T-helper 1 cell treated with Interleukin-12 subunit alpha and Interleukin-12 subunit beta and Interleukin-4 antibody, amounts not matched to agents 30 μg/mL and 1 μg/mL, for 36 hours (primary cell): Measurements from ENCODE around the gene CIROP.

ENCODE experiments used
- H3K27ac Mint-ChIP-seq: one replicate; pipeline ENCODE4 v1.8.0; 2021; ENCODE audit warnings: mild to moderate bottlenecking, mixed read lengths
- H3K27me3 Mint-ChIP-seq: one replicate; pipeline ENCODE4 v1.8.0; 2021; ENCODE audit warnings: low read depth, mixed read lengths
- H3K36me3 Mint-ChIP-seq: one replicate; pipeline ENCODE4 v1.8.0; 2021; ENCODE audit warnings: low read depth, mixed read lengths
- H3K4me1 Mint-ChIP-seq: one replicate; pipeline ENCODE4 v1.8.0; 2021; ENCODE audit warnings: low read depth, mixed read lengths
- H3K4me3 Mint-ChIP-seq: one replicate; pipeline ENCODE4 v1.8.0; 2021; ENCODE audit warnings: mild to moderate bottlenecking, moderate library complexity, mixed read lengths
- H3K9me3 Mint-ChIP-seq: one replicate; pipeline ENCODE4 v1.8.0; 2021; ENCODE audit warnings: mixed read lengths

The CIROP gene

GRCh38 chr14:23077962-23078361 is 26.8 kb downstream of the CIROP start:
- Mint-ChIP-seq H3K36me3 (peaks cover 55% of the 10 kb centered on the region), H3K27me3 (no peaks in the 10 kb centered on the region), H3K9me3 (no peaks in the 10 kb centered on the region), H3K27ac (no peak overlapping the region), H3K4me1 (no peaks in the 10 kb centered on the region), H3K4me3 (no peak overlapping the region)

- Mint-ChIP-seq H3K27ac (no peak overlapping the region), H3K36me3 (peaks cover 62% of the 10 kb centered on the region)
Observed at GRCh38 chr14:23076785-23077408, 27.9 kb downstream of the CIROP start.

GRCh38 chr14:23074906-23075305 is 29.9 kb downstream of the CIROP start:
- Mint-ChIP-seq H3K27ac (no peak overlapping the region), H3K36me3 (peaks cover 55% of the 10 kb centered on the region), H3K9me3 (no peaks in the 10 kb centered on the region), H3K4me1 (peaks cover 20% of the 10 kb centered on the region), H3K27me3 (no peaks in the 10 kb centered on the region), H3K4me3 (no peak overlapping the region)

More at GRCh38 chr14:23076785-23077408, 27.9 kb downstream of the CIROP start:
- peaks cover 5% of the 10 kb centered on the region for H3K4me1 Mint-ChIP-seq
- no peaks in the 10 kb centered on the region for H3K27me3 Mint-ChIP-seq
- no peaks in the 10 kb centered on the region for H3K9me3 Mint-ChIP-seq
- H3K4me3 Mint-ChIP-seq: no peak overlapping the region

- H3K9me3 Mint-ChIP-seq: no peaks in the 10 kb centered on the region
- peaks cover 41% of the 10 kb centered on the region for H3K36me3 Mint-ChIP-seq
- peaks cover 29% of the 10 kb centered on the region for H3K4me1 Mint-ChIP-seq
- H3K27ac Mint-ChIP-seq: peak overlapping the region; percentile 85
- peak overlapping the region; percentile 97 for H3K4me3 Mint-ChIP-seq
- H3K27me3 Mint-ChIP-seq: no peaks in the 10 kb centered on the region
Observed at GRCh38 chr14:23071921-23072539, 32.8 kb downstream of the CIROP start.

GRCh38 chr14:23071244-23071920 is 33.4 kb downstream of the CIROP start:
- peaks cover 29% of the 10 kb centered on the region for H3K4me1 Mint-ChIP-seq
- H3K27ac Mint-ChIP-seq: peak overlapping the region; percentile 85
- H3K27me3 Mint-ChIP-seq: no peaks in the 10 kb centered on the region
- H3K9me3 Mint-ChIP-seq: no peaks in the 10 kb centered on the region
- peak overlapping the region; percentile 97 for H3K4me3 Mint-ChIP-seq
- H3K36me3 Mint-ChIP-seq: peaks cover 42% of the 10 kb centered on the region

GRCh38 chr14:23070262-23071129 is 34.3 kb downstream of the CIROP start:
- Mint-ChIP-seq H3K9me3 (no peaks in the 10 kb centered on the region), H3K4me3 (peak overlapping the region; percentile 97), H3K36me3 (peaks cover 43% of the 10 kb centered on the region)

GRCh38 chr14:23069413-23069806 is 35.4 kb downstream of the CIROP start:
- H3K4me3 Mint-ChIP-seq: no peak overlapping the region
- peak overlapping the region; percentile 49 for H3K27ac Mint-ChIP-seq
- H3K4me1 Mint-ChIP-seq: peaks cover 32% of the 10 kb centered on the region
- peaks cover 41% of the 10 kb centered on the region for H3K36me3 Mint-ChIP-seq
- no peaks in the 10 kb centered on the region for H3K27me3 Mint-ChIP-seq
- H3K9me3 Mint-ChIP-seq: no peaks in the 10 kb centered on the region

More at GRCh38 chr14:23070262-23071129, 34.3 kb downstream of the CIROP start:
- Mint-ChIP-seq H3K27ac (peak overlapping the region; percentile 85), H3K27me3 (no peaks in the 10 kb centered on the region), H3K4me1 (peaks cover 32% of the 10 kb centered on the region)

- H3K27me3 Mint-ChIP-seq: no peaks in the 10 kb centered on the region
- peaks cover 32% of the 10 kb centered on the region for H3K4me1 Mint-ChIP-seq
- peaks cover 46% of the 10 kb centered on the region for H3K36me3 Mint-ChIP-seq
- H3K9me3 Mint-ChIP-seq: no peaks in the 10 kb centered on the region
- peak overlapping the region; percentile 70 for H3K4me3 Mint-ChIP-seq
- H3K27ac Mint-ChIP-seq: peak overlapping the region; percentile 18
Observed at GRCh38 chr14:23068789-23069412, 35.9 kb downstream of the CIROP start.

GRCh38 chr14:23067847-23068788 is 36.7 kb downstream of the CIROP start:
- peaks cover 53% of the 10 kb centered on the region for H3K36me3 Mint-ChIP-seq
- H3K27ac Mint-ChIP-seq: no peak overlapping the region
- H3K4me3 Mint-ChIP-seq: no peak overlapping the region
- no peaks in the 10 kb centered on the region for H3K27me3 Mint-ChIP-seq
- H3K9me3 Mint-ChIP-seq: no peaks in the 10 kb centered on the region
- H3K4me1 Mint-ChIP-seq: peaks cover 32% of the 10 kb centered on the region

GRCh38 chr14:23066855-23067744 is 37.7 kb downstream of the CIROP start:
- no peak overlapping the region for H3K4me3 Mint-ChIP-seq
- H3K27ac Mint-ChIP-seq: no peak overlapping the region
- peaks cover 30% of the 10 kb centered on the region for H3K4me1 Mint-ChIP-seq
- no peaks in the 10 kb centered on the region for H3K27me3 Mint-ChIP-seq
- no peaks in the 10 kb centered on the region for H3K9me3 Mint-ChIP-seq
- peaks cover 52% of the 10 kb centered on the region for H3K36me3 Mint-ChIP-seq

- H3K27me3 Mint-ChIP-seq: no peaks in the 10 kb centered on the region
- peaks cover 47% of the 10 kb centered on the region for H3K36me3 Mint-ChIP-seq
- no peak overlapping the region for H3K27ac Mint-ChIP-seq
- H3K9me3 Mint-ChIP-seq: no peaks in the 10 kb centered on the region
- no peak overlapping the region for H3K4me3 Mint-ChIP-seq
- peaks cover 22% of the 10 kb centered on the region for H3K4me1 Mint-ChIP-seq
Observed at GRCh38 chr14:23066368-23066767, 38.4 kb downstream of the CIROP start.

- H3K4me3 Mint-ChIP-seq: no peak overlapping the region
- H3K4me1 Mint-ChIP-seq: peaks cover 9% of the 10 kb centered on the region
- peaks cover 49% of the 10 kb centered on the region for H3K36me3 Mint-ChIP-seq
- H3K27ac Mint-ChIP-seq: no peak overlapping the region
- no peaks in the 10 kb centered on the region for H3K27me3 Mint-ChIP-seq
- no peaks in the 10 kb centered on the region for H3K9me3 Mint-ChIP-seq
Observed at GRCh38 chr14:23063601-23064000, 41.2 kb downstream of the CIROP start.
